Muscle layer of duodenum (tissue), 2 donors: ENCODE results near the gene TREX2.

Experiments used
- H3K27ac ChIP-seq: one replicate; pipeline ENCODE4 v1.7.0; 2013; ENCODE audit warnings: mild to moderate bottlenecking, low read length
- H3K27me3 ChIP-seq: one replicate; pipeline ENCODE4 v1.7.0; 2013; ENCODE audit warnings: low read depth, mild to moderate bottlenecking, control low read depth, low read length
- H3K36me3 ChIP-seq, 2 donors: one replicate each; pipeline ENCODE4 v1.7.0; 2013; ENCODE audit warnings: low read length in 2 of 2, control low read depth in 1 of 2, mild to moderate bottlenecking in 1 of 2; ENCODE audit not compliant: insufficient read depth in 2 of 2, control insufficient read depth in 1 of 2
- H3K4me1 ChIP-seq, 2 donors: one replicate each; pipeline ENCODE4 v1.7.0; 2013; ENCODE audit warnings: low read length in 2 of 2, mild to moderate bottlenecking in 2 of 2, control low read depth in 1 of 2, moderate library complexity in 1 of 2; ENCODE audit not compliant: insufficient read depth in 2 of 2, control insufficient read depth in 1 of 2
- H3K4me3 ChIP-seq, 2 donors: one replicate each; pipeline ENCODE4 v1.7.0; 2013; ENCODE audit warnings: low read length in 2 of 2, low read depth in 1 of 2, mild to moderate bottlenecking in 1 of 2
- H3K9me3 ChIP-seq, 2 donors: one replicate each; pipeline ENCODE4 v1.7.0; 2013; ENCODE audit warnings: low read length in 2 of 2, control low read depth in 1 of 2, mild to moderate bottlenecking in 1 of 2; ENCODE audit not compliant: control insufficient read depth in 1 of 2
- donor health status: healthy.

Gene TREX2

GRCh38 chrX:153487590-153488071 lies 41.8 kb upstream of the TREX2 start:
- no peaks in the 10 kb centered on the region for H3K36me3 ChIP-seq
- no peaks in the 10 kb centered on the region for H3K4me1 ChIP-seq
- no peak overlapping the region for H3K4me3 ChIP-seq
- no peaks in the 10 kb centered on the region for H3K9me3 ChIP-seq
- H3K27me3 ChIP-seq = no peaks in the 10 kb centered on the region
- H3K27ac ChIP-seq = no peak overlapping the region

GRCh38 chrX:153486171-153486570 lies 40.3 kb upstream of the TREX2 start:
- no peaks in the 10 kb centered on the region for H3K4me1 ChIP-seq
- no peak overlapping the region for H3K4me3 ChIP-seq
- no peaks in the 10 kb centered on the region for H3K9me3 ChIP-seq
- no peak overlapping the region for H3K27ac ChIP-seq
- H3K36me3 ChIP-seq = no peaks in the 10 kb centered on the region
- H3K27me3 ChIP-seq = no peaks in the 10 kb centered on the region

- Histone ChIP-seq H3K4me3 (no peak overlapping the region), H3K9me3 (no peaks in the 10 kb centered on the region), H3K27me3 (no peaks in the 10 kb centered on the region), H3K36me3 (no peaks in the 10 kb centered on the region), H3K4me1 (no peaks in the 10 kb centered on the region), H3K27ac (no peak overlapping the region)
Observed at GRCh38 chrX:153485396-153486080, 39.7 kb upstream of the TREX2 start.

GRCh38 chrX:153482376-153483015 lies 36.6 kb upstream of the TREX2 start:
- Histone ChIP-seq H3K27ac (no peak overlapping the region), H3K9me3 (no peaks in the 10 kb centered on the region), H3K27me3 (no peaks in the 10 kb centered on the region), H3K4me1 (no peaks in the 10 kb centered on the region), H3K36me3 (no peaks in the 10 kb centered on the region), H3K4me3 (no peak overlapping the region)

GRCh38 chrX:153481043-153481442 lies 35.2 kb upstream of the TREX2 start:
- Histone ChIP-seq H3K9me3 (no peaks in the 10 kb centered on the region), H3K36me3 (no peaks in the 10 kb centered on the region), H3K27ac (no peak overlapping the region), H3K4me1 (peaks cover 0 to 3% of the 10 kb centered on the region in 2 donors), H3K4me3 (no peak overlapping the region), H3K27me3 (no peaks in the 10 kb centered on the region)

GRCh38 chrX:153478746-153479145 lies 32.9 kb upstream of the TREX2 start:
- H3K27ac ChIP-seq = no peak overlapping the region
- no peaks in the 10 kb centered on the region for H3K27me3 ChIP-seq
- no peaks in the 10 kb centered on the region for H3K9me3 ChIP-seq
- H3K4me1 ChIP-seq = peaks cover 0 to 7% of the 10 kb centered on the region in 2 donors
- no peaks in the 10 kb centered on the region for H3K36me3 ChIP-seq
- no peak overlapping the region for H3K4me3 ChIP-seq

- H3K27me3 ChIP-seq = no peaks in the 10 kb centered on the region
- peaks cover 0 to 7% of the 10 kb centered on the region in 2 donors for H3K4me1 ChIP-seq
- no peaks in the 10 kb centered on the region for H3K36me3 ChIP-seq
- H3K27ac ChIP-seq = no peak overlapping the region
- no peak overlapping the region for H3K4me3 ChIP-seq
- no peaks in the 10 kb centered on the region for H3K9me3 ChIP-seq
Observed at GRCh38 chrX:153477901-153478300, 32.0 kb upstream of the TREX2 start.

GRCh38 chrX:153477364-153477857 lies 31.6 kb upstream of the TREX2 start:
- Histone ChIP-seq H3K9me3 (no peaks in the 10 kb centered on the region), H3K4me1 (peaks cover 0 to 7% of the 10 kb centered on the region in 2 donors), H3K27ac (no peak overlapping the region), H3K36me3 (no peaks in the 10 kb centered on the region), H3K4me3 (no peak overlapping the region), H3K27me3 (no peaks in the 10 kb centered on the region)

GRCh38 chrX:153476666-153477363 lies 31.0 kb upstream of the TREX2 start:
- Histone ChIP-seq H3K4me3 (no peak overlapping the region), H3K27me3 (no peaks in the 10 kb centered on the region), H3K4me1 (peaks cover 0 to 7% of the 10 kb centered on the region in 2 donors), H3K36me3 (no peaks in the 10 kb centered on the region), H3K9me3 (no peaks in the 10 kb centered on the region), H3K27ac (no peak overlapping the region)

- Histone ChIP-seq H3K27ac (no peak overlapping the region), H3K36me3 (no peaks in the 10 kb centered on the region), H3K4me3 (no peak overlapping the region), H3K27me3 (no peaks in the 10 kb centered on the region), H3K4me1 (peaks cover 0 to 7% of the 10 kb centered on the region in 2 donors), H3K9me3 (no peaks in the 10 kb centered on the region)
Observed at GRCh38 chrX:153475751-153476281, 30.0 kb upstream of the TREX2 start.

GRCh38 chrX:153475271-153475670 lies 29.4 kb upstream of the TREX2 start:
- Histone ChIP-seq H3K27ac (no peak overlapping the region), H3K4me1 (peaks cover 0 to 7% of the 10 kb centered on the region in 2 donors), H3K36me3 (no peaks in the 10 kb centered on the region), H3K27me3 (no peaks in the 10 kb centered on the region), H3K4me3 (no peak overlapping the region), H3K9me3 (no peaks in the 10 kb centered on the region)
